Measurements from ENCODE around the gene ZNF397.

ZNF397 gene

DNA sequence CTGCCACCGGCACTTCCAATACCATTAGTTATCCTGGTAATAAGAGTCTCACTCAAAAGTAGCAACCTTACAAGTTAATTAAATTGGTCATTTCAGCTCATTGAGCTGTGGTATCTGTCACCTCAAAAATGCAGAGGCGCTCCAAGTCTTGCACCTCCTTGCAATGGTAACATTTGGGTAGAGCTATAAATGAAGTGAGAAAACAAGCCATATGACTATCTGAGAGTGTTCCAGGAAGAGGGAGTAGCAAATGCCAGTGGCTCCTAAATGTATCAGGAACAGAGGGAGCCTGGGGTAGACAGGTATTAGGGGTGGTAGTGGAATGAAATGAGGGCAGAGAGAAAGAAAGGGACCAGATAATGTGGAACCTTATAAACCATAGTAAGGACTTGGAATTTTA lies 55.2 kb downstream of the ZNF397 start:
- DNase-seq (ENCODE audit: low read depth) = no peak

DNA sequence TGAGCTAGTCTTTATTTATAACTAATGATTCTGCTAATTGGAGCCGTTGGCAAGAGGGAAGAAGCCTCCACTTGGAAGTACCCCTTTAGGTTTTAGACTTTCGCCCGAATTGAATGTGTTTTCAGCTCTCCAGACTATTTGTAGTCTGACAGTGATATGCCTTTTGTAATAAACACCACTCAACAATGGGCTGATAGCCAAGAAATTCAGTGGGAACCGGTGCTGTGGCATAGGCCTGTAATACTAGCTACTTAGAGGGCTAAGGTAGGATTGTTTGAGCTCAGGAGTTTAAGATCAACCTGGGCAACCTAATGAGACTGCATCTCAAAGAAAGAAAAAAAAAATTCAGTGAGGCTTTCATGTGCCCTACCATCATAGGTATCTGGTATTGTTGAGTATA lies 62.8 kb downstream of the ZNF397 start:
- DNase-seq (ENCODE audit: low read depth) = no peak

- DNase-seq (ENCODE audit: low read depth) = peak; percentile 1
Measured at GRCh38 chr18:35306588-35307250, 65.9 kb downstream of the ZNF397 start.
